ENCODE results near the gene TMEM94.
A peak's percentile ranks its signal among the peaks of the same experiment; 100 is the strongest.
"Not testable (repeated sequence)": the region's sequence is repeated elsewhere in the genome, so short reads cannot be mapped to it uniquely, and the experiment has no call there.

Gene TMEM94

GRCh38 chr17:75456417-75457046 is at the start of gene TMEM94:
TSS of gene TMEM94 (plus strand) at chr17:75456635. CDS start at chr17:75471906, 15,271 bp downstream.
- DNase-seq, result peak in 55 of 56 donors; percentile 67 to 99 (median 95)

- peak in 1 of 56 donors; percentile 30 for DNase-seq
Observed at GRCh38 chr17:75407655-75408352, 48.6 kb upstream of the TMEM94 start.

GRCh38 chr17:75410141-75410540 is 46.3 kb upstream of the TMEM94 start:
- no peak for DNase-seq

GRCh38 chr17:75411328-75412067 is 44.9 kb upstream of the TMEM94 start:
- no peak for DNase-seq

GRCh38 chr17:75412455-75413317 is 43.7 kb upstream of the TMEM94 start:
- peak in 33 of 56 donors; percentile 3 to 71 (median 25) for DNase-seq

- DNase-seq, result no peak
Observed at GRCh38 chr17:75414488-75414887, 41.9 kb upstream of the TMEM94 start.

- DNase-seq, result no peak
Observed at GRCh38 chr17:75416006-75416405, 40.4 kb upstream of the TMEM94 start.

- no peak for DNase-seq
Observed at GRCh38 chr17:75417054-75417580, 39.3 kb upstream of the TMEM94 start.

- DNase-seq, result no peak
Observed at GRCh38 chr17:75418531-75418930, 37.9 kb upstream of the TMEM94 start.

- peak in 12 of 56 donors; percentile 6 to 50 (median 32) for DNase-seq
Observed at GRCh38 chr17:75428543-75429469, 27.6 kb upstream of the TMEM94 start.

GRCh38 chr17:75430159-75430974 is 26.1 kb upstream of the TMEM94 start:
- peak in 3 of 56 donors; percentile 3 to 16 (median 11) for DNase-seq

- DNase-seq, result no peak
Observed at GRCh38 chr17:75433218-75433783, 23.1 kb upstream of the TMEM94 start.

- DNase-seq, result not testable (repeated sequence)
Observed at GRCh38 chr17:75434433-75434832, 22.0 kb upstream of the TMEM94 start.

- not testable (repeated sequence) for DNase-seq
Observed at GRCh38 chr17:75437404-75437803, 19.0 kb upstream of the TMEM94 start.

- no peak for DNase-seq
Observed at GRCh38 chr17:75439287-75439686, 17.1 kb upstream of the TMEM94 start.

GRCh38 chr17:75440738-75441448 is 15.5 kb upstream of the TMEM94 start:
- DNase-seq, result no peak

- DNase-seq, result no peak
Observed at GRCh38 chr17:75442168-75443103, 14.0 kb upstream of the TMEM94 start.

Measured in amygdala (tissue), 56 donors.